GM19035 (cell line): Measurements from ENCODE around the gene FAM227B.
"Not testable (repeated sequence)": the region's sequence is repeated elsewhere in the genome, so short reads cannot be mapped to it uniquely, and the experiment has no call there.

ENCODE experiments used
- ATAC-seq: cut with Tn5 transposase; IDR thresholded peaks from one replicate; pipeline ENCODE4 v1.9.1; 2021; ENCODE audit not compliant: unreplicated experiment

The FAM227B gene

GRCh38 chr15:49441816-49442215, 178.8 kb downstream of the FAM227B start:
- ATAC-seq: no peak

DNA sequence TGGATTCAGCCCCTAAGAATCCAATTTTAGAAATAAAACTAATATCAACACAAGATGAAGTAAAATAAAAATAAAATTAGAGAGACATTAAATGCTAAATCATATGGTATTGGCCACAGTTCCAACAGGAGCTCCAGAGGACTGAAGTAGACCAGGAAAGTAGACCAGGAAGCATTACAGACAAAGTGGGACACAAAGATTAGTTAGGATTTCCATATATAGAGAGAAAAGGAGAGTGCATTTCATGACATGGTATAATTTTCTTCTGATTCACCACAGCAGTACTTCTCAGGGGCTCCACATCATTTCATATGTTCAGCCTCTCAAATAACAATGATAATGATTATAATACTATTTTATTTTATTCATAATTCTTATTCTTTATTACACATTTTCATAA, 179.3 kb downstream of the FAM227B start:
- no peak for ATAC-seq

DNA sequence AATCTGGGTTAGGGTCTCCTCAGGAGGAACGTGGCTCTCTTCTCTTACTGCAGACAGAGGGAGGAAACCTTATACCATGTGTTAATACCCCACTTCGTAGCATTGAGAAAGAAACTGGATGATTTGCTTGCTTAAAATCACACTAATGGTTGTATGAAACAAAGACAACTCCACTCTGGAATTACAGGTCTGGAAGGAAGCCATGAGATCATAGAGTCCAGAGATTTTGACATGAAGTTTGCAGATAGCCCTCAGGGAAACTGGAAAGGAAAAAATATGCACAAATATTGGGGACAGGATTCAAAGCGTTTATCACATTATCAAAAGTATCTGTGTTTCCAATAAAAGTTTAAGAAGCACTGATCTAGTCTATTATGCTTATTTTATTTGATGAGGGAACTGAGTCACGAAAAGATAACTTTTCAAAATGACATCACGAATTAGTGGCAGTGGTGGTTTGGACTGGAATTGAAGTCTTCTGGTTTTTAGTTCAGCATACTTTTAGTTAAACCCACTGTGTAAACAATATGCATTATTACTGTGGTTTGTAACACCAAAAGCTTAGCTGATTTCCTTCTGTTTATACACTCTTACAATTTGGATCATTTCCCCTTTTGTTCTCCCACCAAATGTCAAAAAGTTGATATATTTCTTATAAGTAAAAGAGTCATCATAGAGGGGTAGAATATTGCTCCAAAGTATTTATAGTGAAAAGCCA, 180.8 kb downstream of the FAM227B start:
- no peak for ATAC-seq

GRCh38 chr15:49438962-49439631, 181.5 kb downstream of the FAM227B start:
- peak; percentile 76 for ATAC-seq

DNA sequence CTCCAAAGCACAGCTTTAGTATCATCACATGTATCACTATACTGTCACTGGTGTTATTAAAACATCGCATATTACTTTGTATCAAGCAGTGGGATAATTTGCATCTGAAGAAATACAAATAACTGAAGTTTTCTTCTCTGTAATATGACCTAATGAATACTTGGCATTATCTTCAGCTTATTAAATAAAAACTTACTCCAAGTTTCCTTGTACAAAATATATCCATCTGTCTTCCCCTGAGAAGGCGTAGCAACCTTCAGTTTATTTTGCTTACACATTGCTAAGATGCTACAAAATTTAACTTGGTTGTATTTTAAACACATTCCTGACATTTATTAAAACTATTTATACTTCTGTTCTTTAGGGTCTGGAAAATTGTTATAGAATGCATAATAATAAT, 183.9 kb downstream of the FAM227B start:
- no peak for ATAC-seq

DNA sequence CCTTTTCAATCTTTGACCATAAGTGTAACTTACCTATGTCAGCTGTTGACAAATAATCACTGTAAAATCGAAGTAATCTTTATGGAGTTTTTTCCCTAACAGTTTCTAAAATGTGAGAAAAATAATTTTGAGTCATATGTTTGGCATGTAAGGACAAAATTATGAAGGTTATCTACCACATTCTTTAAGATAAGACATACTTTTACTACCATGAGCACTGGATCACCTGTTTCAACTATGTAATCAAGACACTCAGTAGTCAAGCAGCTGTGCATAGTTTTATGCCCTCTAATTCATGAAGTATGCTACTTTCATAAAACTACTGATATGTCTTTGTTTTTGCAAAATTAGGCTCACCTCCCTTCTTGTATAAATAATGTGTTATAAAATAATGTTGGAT, 185.4 kb downstream of the FAM227B start:
- ATAC-seq: no peak

DNA sequence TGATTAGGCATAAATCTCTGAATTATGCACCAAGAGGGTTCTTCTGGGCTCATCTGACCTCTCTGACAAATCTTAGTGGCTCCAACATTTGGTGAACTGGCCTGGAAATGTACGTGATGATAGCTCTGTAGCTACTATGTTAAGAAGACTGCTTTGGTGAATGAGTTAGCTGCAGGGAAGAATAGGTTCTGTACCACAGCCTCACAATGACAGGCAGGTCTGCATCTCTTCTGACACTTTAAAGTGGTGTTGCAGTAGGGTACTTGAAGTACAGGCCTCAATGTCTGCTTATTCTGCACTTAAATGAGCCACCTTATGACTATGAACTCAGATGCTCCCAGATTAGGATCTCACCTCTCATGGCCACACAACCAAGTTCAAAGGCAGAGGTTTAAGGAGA, 190.6 kb downstream of the FAM227B start:
- ATAC-seq: no peak

DNA sequence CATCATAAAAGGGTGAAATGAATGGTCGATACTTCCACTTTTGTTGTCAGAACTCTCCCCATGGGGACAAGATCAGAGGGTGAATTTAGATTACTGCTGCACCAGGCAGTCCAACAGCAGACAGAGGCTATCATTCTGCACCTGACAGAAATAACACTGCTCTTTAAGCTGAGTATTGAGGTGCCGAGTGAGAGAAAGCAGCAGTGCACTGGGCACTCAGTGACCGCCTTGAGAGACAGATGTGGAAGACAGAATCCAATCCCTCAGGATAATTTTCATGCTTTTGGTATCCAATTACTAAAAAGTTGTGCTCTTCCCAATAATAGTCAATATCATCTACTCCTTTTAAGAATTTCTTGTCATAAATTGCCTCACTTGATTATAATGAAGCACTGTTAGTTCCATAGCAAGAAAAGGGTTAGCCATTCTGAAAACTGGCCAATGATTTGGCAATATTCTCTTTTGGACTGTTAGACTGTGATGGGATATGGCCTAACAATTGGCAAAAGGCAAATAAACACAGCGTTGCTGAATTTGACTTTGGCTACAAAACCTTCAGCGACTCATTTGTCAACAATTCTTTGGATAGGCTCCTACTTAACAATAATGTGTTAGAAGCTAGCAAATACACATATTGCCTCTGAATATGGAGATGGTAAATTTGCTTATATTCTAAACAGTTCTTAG, 192.1 kb downstream of the FAM227B start:
- ATAC-seq: no peak

GRCh38 chr15:49427372-49427771, 193.2 kb downstream of the FAM227B start:
- no peak for ATAC-seq

- no peak for ATAC-seq
Observed at GRCh38 chr15:49424954-49425353, 195.7 kb downstream of the FAM227B start.

- no peak for ATAC-seq
Observed at GRCh38 chr15:49423901-49424550, 196.6 kb downstream of the FAM227B start.

GRCh38 chr15:49423021-49423420, 197.6 kb downstream of the FAM227B start, which contains the start of gene FGF7:
FGF7 (plus strand) TSS chr15:49423242; CDS start chr15:49424298, 1,056 bp downstream.
- ATAC-seq: no peak

DNA sequence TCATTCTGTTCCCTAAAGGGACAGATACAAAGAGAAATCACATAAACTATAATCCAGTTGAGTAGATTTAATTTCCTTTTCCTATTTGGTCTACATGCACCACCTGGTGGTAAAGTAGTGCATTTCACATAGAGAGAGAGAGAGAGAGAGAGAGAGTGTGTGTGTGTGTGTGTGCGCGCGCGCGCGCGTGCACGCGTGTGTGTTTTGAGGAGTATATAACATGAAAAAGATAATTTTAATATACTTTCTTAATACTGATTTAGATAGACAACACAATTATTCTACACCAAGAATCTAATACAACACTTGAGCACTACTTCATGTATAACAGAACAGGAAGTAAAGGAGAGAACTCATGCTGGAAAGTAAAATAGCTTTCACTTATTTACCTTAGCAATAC, 198.6 kb downstream of the FAM227B start:
- ATAC-seq: no peak

- no peak for ATAC-seq
Observed at GRCh38 chr15:49418811-49419210, 201.8 kb downstream of the FAM227B start.

DNA sequence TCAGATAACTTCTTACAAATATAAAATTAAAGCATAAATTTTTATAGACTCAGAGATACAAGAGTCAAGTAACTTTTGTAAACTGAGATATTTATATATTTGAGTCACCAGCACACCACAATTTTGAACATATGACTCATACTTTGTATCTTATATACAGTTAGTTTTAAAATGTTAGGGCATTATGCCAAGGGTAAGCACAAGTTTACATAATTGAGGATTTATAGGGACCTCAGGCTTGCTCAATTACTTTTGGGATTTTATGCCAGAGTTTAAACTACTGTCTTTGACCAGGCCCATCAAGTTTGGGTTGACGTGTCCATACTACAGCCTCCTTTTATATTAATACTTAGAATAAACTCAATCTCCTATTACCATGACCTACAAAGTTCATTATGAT, 205.0 kb downstream of the FAM227B start:
- no peak for ATAC-seq

DNA sequence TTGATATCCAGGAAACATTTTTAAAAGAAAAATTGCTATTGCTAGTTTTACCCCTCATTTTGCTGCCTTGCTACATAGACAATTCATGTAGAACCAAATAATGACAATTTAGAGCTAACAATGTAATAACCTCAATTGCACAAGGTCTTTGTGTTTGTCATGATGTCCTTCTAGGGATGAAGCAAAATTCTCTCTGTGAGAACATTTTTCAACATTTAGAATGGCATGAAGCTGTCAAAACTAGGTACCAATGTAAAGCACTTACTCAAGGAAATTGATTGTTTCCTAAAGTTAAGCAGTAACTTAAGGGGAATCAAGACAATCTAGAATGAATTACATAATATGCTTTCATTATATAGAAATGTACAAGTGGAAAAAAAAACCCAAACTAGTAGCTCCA, 205.5 kb downstream of the FAM227B start:
- no peak for ATAC-seq

DNA sequence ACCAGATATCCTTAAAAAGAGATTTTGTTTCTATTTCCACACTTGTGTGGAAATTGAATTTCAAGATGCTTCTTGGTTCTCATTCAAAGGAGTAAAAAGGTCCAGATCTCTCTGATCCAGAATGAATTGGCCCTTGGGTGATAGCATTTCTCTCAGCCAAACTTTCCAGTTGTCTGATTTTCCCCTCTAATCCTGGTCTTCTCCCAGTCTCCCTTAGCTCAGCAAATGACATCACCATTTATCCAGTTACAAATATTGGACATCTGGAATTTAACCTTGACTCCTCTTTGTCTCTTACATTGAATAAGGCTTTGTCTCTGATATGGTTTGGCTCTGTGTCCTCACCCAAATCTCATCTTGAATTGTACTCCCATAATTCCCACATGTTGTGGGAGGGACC, 207.8 kb downstream of the FAM227B start:
- no peak for ATAC-seq

DNA sequence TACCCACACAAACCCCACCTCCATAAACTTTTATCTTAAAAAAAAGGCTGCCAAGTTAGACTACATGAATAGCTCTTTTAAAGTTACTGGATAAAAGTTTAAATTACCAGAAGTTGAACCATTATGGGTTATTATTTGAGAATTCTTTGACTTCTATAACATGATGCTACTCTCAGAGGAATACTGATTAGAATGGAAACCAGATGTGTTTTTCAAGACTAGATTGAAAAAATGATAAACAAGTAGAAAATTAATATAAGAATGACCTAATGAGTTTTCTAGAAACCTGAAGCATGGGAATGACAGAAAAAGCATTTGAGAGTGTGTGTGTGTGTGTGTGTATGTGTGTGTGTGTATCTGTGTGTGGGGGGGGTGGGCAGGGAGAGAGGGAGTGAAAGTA, 210.0 kb downstream of the FAM227B start:
- no peak for ATAC-seq

DNA sequence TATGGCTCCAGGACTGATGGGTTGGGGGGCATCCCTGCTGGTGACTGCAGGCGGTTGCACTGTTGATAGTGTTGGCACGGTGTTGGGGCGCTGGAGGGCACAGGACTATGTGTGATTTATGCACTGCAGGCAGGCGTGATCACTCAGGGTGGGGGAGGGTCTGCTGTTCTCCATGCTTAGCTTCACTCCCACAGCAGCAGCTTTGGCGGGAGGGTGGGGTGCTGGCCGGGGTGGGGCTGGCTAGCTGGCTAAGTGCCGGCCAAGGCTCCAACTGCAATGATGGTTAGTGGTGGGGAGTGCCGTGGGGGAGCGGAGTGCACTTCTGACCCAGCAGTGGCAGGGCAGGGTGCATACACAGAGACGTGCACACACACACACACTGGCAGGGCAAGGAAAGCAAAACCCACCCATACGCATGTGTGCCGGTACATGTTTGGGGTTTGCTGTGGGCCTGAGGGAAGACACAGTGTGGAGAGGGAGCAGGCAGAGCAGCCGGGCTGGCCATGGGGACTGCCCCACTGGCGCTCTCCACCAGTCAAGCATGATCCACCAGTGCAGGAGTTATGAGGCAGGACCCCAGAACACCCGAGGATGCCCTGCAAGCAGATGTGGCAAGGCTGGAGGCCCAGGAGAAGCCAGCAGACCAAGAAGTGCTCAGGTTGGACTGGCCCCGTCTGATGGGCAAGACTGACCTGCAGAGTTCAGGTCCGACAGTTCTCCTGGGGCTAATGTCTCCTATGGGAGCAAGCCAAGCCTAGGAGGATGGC, 214.1 kb downstream of the FAM227B start:
- no peak for ATAC-seq

DNA sequence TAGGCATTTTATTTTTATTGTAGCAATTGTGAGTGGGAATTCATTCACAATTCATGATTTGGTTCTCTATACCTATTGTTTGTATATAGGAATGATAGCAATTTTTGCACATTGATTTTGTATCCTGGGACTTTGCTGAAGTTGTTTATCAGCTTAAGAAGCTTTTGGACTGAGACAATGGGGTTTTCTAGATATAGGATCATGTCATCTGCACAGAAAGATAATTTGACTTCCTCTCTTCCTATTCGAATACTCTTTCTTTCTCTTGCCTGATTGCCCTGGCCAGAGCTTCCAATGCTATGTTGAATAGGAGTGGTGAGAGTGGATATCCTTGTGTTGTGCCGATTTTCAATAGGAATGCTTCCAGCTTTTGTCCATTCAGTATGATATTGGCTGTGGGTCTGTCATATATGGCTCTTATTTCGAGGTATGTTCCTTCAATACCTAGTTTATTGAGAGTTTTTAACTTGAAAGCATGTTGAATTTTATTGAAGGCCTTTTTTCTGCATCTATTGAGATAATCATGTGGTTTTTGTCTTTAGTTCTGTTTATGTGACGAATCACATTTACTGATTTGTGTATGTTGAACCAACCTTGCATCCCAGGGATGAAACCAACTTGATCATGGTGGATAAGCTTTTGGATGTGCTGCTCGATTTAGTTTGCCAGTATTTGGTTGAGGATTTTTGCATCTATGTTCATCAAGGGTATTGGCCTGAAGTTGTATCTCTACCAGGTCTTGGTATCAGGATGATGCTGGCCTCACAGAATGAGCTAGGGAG, 217.9 kb downstream of the FAM227B start:
- ATAC-seq: not testable (repeated sequence)
